22Rv1 (cell line): ENCODE measurements around the gene CASK.

ENCODE experiments used
- ZFX ChIP-seq: fragments of 450-650 bp; IDR thresholded peaks from 2 replicates; pipeline ENCODE4 v1.6.1; 2017; ENCODE audit warnings: antibody characterized with exemption, borderline replicate concordance
- TF ChIP-seq, protein P1 (sequence below): fragments of 450-650 bp; IDR thresholded peaks from 2 replicates; pipeline ENCODE4 v1.5.1; 2017; ENCODE audit warnings: mild to moderate bottlenecking

- TF ChIP-seq, protein P1, sequence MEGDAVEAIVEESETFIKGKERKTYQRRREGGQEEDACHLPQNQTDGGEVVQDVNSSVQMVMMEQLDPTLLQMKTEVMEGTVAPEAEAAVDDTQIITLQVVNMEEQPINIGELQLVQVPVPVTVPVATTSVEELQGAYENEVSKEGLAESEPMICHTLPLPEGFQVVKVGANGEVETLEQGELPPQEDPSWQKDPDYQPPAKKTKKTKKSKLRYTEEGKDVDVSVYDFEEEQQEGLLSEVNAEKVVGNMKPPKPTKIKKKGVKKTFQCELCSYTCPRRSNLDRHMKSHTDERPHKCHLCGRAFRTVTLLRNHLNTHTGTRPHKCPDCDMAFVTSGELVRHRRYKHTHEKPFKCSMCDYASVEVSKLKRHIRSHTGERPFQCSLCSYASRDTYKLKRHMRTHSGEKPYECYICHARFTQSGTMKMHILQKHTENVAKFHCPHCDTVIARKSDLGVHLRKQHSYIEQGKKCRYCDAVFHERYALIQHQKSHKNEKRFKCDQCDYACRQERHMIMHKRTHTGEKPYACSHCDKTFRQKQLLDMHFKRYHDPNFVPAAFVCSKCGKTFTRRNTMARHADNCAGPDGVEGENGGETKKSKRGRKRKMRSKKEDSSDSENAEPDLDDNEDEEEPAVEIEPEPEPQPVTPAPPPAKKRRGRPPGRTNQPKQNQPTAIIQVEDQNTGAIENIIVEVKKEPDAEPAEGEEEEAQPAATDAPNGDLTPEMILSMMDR: no peak
- TF ChIP-seq ZFX: no peak
These were observed 47.1 kb upstream of the CASK start for GRCh38 chrX:41970419-41970818.
